GM12892 (cell line): ENCODE measurements around the gene USO1.

ENCODE experiments used
- DNase-seq: peaks from one replicate; pipeline ENCODE4 v3.0.0; 2011; ENCODE audit not compliant: insufficient read length
- FAIRE-seq: peaks from 2 replicates; lab custom pipeline; 2011; peaks lifted over from hg19 to GRCh38; lab: Jason Lieb, UNC
- POLR2A ChIP-seq: IDR thresholded peaks from 2 replicates; pipeline ENCODE4 v1.6.1; 2011; ENCODE audit warnings: low read depth, low read length, control low read depth
- POLR2AphosphoS5 ChIP-seq: IDR thresholded peaks from 2 replicates; pipeline ENCODE4 v1.6.1; 2011; ENCODE audit warnings: low read depth, low read length, control low read depth
- TAF1 ChIP-seq: IDR thresholded peaks from 2 replicates; pipeline ENCODE4 v1.6.1; 2011; ENCODE audit warnings: low read depth, mild to moderate bottlenecking, control low read depth, low read length, borderline replicate concordance

The USO1 gene

GRCh38 chr4:75741027-75741426 is 16.6 kb downstream of the USO1 start:
- no peak for FAIRE-seq
- TF ChIP-seq POLR2A, result no peak
- no peak for TF ChIP-seq POLR2AphosphoS5
- no peak for TF ChIP-seq TAF1
- no peak for DNase-seq

- FAIRE-seq, result no peak
- no peak for TF ChIP-seq POLR2A
- no peak for TF ChIP-seq POLR2AphosphoS5
- TF ChIP-seq TAF1, result no peak
- no peak for DNase-seq
These were observed 18.1 kb downstream of the USO1 start for GRCh38 chr4:75742451-75742850.

- no peak for TF ChIP-seq POLR2A
- no peak for TF ChIP-seq POLR2AphosphoS5
- TF ChIP-seq TAF1, result no peak
- DNase-seq (no peak), FAIRE-seq (no peak)
These were observed 20.8 kb downstream of the USO1 start for GRCh38 chr4:75745161-75745560.

- FAIRE-seq (no peak), DNase-seq (no peak)
- TF ChIP-seq POLR2AphosphoS5, result no peak
- TF ChIP-seq TAF1, result no peak
- no peak for TF ChIP-seq POLR2A
These were observed 21.4 kb downstream of the USO1 start for GRCh38 chr4:75745721-75746199.

- no peak for TF ChIP-seq POLR2A
- no peak for TF ChIP-seq TAF1
- TF ChIP-seq POLR2AphosphoS5, result no peak
- FAIRE-seq (no peak), DNase-seq (no peak)
These were observed 28.3 kb downstream of the USO1 start for GRCh38 chr4:75752637-75753036.

- TF ChIP-seq POLR2AphosphoS5 (no peak), POLR2A (no peak), TAF1 (no peak)
- no peak for DNase-seq
- FAIRE-seq, result no peak
These were observed 44.7 kb downstream of the USO1 start for GRCh38 chr4:75769036-75769435.

- DNase-seq, result no peak
- no peak for TF ChIP-seq POLR2AphosphoS5
- TF ChIP-seq TAF1, result no peak
- TF ChIP-seq POLR2A, result no peak
- FAIRE-seq, result no peak
These were observed 47.2 kb downstream of the USO1 start for GRCh38 chr4:75771607-75772006.

- DNase-seq (no peak), FAIRE-seq (no peak)
- TF ChIP-seq POLR2AphosphoS5 (no peak), TAF1 (no peak), POLR2A (no peak)
These were observed 53.2 kb downstream of the USO1 start for GRCh38 chr4:75777589-75777988.

- no peak for FAIRE-seq
These were observed 54.9 kb downstream of the USO1 start for GRCh38 chr4:75779105-75779757.

GRCh38 chr4:75781305-75781704 is 56.9 kb downstream of the USO1 start:
- TF ChIP-seq TAF1, result no peak
- no peak for TF ChIP-seq POLR2AphosphoS5
- no peak for TF ChIP-seq POLR2A
- FAIRE-seq, result no peak
- DNase-seq, result no peak

More at GRCh38 chr4:75779105-75779757, 54.9 kb downstream of the USO1 start:
- TF ChIP-seq TAF1, result no peak
- no peak for TF ChIP-seq POLR2A
- no peak for TF ChIP-seq POLR2AphosphoS5
- DNase-seq, result no peak

- DNase-seq, result no peak
- FAIRE-seq, result no peak
- no peak for TF ChIP-seq TAF1
- no peak for TF ChIP-seq POLR2A
These were observed 62.1 kb downstream of the USO1 start for GRCh38 chr4:75786526-75786925.

GRCh38 chr4:75786938-75787337 is 62.6 kb downstream of the USO1 start:
- no peak for TF ChIP-seq TAF1
- FAIRE-seq (no peak), DNase-seq (no peak)
